ENCODE measurements around the gene DICER1. TPM values are rescaled to one million over a fixed set of nuclear protein-coding genes. Genes with fewer than 3 reads are reported as not detected.

The DICER1 gene
- total and polyA plus RNA-seq, 2 experiments from 2014 or later, result 21.4 to 59.2 TPM

DNA sequence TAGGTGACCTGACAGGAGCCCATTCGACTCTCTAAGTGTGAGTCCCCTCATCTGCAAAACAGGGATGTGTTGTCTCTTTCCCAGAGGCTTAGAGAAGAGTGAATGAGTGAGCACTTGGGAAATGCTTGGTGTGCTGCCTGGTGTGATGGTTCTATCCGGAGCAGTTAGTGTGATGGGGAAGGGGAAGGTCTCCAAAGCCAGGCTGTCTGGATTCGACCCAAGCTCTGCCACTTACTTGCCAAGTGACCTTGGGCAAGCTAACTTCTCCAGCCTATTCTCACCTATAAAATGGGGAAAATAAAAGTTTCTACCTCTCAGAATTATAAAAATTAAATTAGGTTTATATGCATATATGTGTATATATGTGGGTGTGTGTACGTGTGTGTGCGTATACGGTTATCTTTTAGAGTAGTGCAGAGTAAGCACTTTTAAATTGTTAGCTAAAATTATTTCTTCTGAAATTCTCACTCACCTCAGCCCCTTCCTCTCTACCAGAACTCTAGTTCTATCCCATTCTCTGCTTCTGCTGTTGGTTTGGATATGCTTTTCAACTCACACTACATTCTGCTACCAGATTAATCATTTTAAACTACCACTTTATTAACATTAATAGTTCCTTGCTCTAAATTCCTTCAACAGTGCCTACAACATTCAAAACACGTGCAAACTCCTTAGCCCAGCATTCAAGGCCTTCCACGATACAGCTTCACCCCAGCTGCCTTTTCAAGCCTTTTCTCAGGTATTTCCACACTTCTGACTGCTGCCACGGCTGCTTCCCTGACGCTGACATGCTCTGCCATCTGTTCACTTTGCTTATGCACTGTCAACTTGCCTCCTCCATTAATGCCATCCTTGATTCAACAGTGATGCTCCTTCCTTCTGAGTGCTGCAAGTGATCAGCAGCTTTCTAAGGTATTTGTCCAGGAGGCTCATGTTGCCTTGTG, 55.3 kb downstream of the DICER1 start:
- peaks cover 40% of the 10 kb centered on the region for H3K36me3 ChIP-seq (ENCODE audit: insufficient read depth)
- H3K4me2 ChIP-seq, result no peak overlapping the region
- H3K4me3 ChIP-seq, result no peak overlapping the region
- no peak overlapping the region for H3K27ac ChIP-seq (ENCODE audit: low read depth)
- no peak for ATAC-seq
- no peaks in the 10 kb centered on the region for H3F3A ChIP-seq (replicated peaks; ENCODE audit: low read depth)
- no peak overlapping the region for H3K27ac Mint-ChIP-seq
- H3K9me2 ChIP-seq (ENCODE audit: insufficient read depth), result no peaks in the 10 kb centered on the region
- no peaks in the 10 kb centered on the region for H3K4me1 ChIP-seq (ENCODE audit: insufficient read depth)
- DNase-seq (ENCODE audit: low spot score), result no peak
- 0 out of 2 replicates have a peak, but pooled peaks cover 9% of the 10 kb centered on the region for H3K79me2 ChIP-seq (replicated peaks; ENCODE audit: insufficient read depth)
- peaks cover 8% of the 10 kb centered on the region; the same call in 2 of the 3 replicates for H3K4me1 Mint-ChIP-seq
- no peaks in the 10 kb centered on the region; the same call in 1 of the 2 replicates for H4K20me1 ChIP-seq (replicated peaks; ENCODE audit: insufficient read depth)
- no peaks in the 10 kb centered on the region for H3K27me3 ChIP-seq (ENCODE audit: insufficient read depth)
- H2AFZ ChIP-seq, result no peak overlapping the region
- no peaks in the 10 kb centered on the region for H3K27me3 Mint-ChIP-seq (ENCODE audit: insufficient read depth, low read depth, poor library complexity)
- H3K9me3 Mint-ChIP-seq, result no peaks in the 10 kb centered on the region; the same call in 2 of the 3 replicates
- no peak for TF ChIP-seq STAT1 (IDR thresholded peaks at IDR 0.05; ENCODE audit: unreplicated experiment)
- TF ChIP-seq, protein P1, sequence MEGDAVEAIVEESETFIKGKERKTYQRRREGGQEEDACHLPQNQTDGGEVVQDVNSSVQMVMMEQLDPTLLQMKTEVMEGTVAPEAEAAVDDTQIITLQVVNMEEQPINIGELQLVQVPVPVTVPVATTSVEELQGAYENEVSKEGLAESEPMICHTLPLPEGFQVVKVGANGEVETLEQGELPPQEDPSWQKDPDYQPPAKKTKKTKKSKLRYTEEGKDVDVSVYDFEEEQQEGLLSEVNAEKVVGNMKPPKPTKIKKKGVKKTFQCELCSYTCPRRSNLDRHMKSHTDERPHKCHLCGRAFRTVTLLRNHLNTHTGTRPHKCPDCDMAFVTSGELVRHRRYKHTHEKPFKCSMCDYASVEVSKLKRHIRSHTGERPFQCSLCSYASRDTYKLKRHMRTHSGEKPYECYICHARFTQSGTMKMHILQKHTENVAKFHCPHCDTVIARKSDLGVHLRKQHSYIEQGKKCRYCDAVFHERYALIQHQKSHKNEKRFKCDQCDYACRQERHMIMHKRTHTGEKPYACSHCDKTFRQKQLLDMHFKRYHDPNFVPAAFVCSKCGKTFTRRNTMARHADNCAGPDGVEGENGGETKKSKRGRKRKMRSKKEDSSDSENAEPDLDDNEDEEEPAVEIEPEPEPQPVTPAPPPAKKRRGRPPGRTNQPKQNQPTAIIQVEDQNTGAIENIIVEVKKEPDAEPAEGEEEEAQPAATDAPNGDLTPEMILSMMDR (conservative IDR thresholded peaks at IDR 0.05; ENCODE audit: low read depth in 2 of 2), result no peak
- TF ChIP-seq, protein P2, sequence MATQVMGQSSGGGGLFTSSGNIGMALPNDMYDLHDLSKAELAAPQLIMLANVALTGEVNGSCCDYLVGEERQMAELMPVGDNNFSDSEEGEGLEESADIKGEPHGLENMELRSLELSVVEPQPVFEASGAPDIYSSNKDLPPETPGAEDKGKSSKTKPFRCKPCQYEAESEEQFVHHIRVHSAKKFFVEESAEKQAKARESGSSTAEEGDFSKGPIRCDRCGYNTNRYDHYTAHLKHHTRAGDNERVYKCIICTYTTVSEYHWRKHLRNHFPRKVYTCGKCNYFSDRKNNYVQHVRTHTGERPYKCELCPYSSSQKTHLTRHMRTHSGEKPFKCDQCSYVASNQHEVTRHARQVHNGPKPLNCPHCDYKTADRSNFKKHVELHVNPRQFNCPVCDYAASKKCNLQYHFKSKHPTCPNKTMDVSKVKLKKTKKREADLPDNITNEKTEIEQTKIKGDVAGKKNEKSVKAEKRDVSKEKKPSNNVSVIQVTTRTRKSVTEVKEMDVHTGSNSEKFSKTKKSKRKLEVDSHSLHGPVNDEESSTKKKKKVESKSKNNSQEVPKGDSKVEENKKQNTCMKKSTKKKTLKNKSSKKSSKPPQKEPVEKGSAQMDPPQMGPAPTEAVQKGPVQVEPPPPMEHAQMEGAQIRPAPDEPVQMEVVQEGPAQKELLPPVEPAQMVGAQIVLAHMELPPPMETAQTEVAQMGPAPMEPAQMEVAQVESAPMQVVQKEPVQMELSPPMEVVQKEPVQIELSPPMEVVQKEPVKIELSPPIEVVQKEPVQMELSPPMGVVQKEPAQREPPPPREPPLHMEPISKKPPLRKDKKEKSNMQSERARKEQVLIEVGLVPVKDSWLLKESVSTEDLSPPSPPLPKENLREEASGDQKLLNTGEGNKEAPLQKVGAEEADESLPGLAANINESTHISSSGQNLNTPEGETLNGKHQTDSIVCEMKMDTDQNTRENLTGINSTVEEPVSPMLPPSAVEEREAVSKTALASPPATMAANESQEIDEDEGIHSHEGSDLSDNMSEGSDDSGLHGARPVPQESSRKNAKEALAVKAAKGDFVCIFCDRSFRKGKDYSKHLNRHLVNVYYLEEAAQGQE (IDR thresholded peaks at IDR 0.05; ENCODE audit: unreplicated experiment), result no peak
- TF ChIP-seq EZH2 (IDR thresholded peaks at IDR 0.05; ENCODE audit: low read depth, unreplicated experiment), result no peak
- TF ChIP-seq, protein P3, sequence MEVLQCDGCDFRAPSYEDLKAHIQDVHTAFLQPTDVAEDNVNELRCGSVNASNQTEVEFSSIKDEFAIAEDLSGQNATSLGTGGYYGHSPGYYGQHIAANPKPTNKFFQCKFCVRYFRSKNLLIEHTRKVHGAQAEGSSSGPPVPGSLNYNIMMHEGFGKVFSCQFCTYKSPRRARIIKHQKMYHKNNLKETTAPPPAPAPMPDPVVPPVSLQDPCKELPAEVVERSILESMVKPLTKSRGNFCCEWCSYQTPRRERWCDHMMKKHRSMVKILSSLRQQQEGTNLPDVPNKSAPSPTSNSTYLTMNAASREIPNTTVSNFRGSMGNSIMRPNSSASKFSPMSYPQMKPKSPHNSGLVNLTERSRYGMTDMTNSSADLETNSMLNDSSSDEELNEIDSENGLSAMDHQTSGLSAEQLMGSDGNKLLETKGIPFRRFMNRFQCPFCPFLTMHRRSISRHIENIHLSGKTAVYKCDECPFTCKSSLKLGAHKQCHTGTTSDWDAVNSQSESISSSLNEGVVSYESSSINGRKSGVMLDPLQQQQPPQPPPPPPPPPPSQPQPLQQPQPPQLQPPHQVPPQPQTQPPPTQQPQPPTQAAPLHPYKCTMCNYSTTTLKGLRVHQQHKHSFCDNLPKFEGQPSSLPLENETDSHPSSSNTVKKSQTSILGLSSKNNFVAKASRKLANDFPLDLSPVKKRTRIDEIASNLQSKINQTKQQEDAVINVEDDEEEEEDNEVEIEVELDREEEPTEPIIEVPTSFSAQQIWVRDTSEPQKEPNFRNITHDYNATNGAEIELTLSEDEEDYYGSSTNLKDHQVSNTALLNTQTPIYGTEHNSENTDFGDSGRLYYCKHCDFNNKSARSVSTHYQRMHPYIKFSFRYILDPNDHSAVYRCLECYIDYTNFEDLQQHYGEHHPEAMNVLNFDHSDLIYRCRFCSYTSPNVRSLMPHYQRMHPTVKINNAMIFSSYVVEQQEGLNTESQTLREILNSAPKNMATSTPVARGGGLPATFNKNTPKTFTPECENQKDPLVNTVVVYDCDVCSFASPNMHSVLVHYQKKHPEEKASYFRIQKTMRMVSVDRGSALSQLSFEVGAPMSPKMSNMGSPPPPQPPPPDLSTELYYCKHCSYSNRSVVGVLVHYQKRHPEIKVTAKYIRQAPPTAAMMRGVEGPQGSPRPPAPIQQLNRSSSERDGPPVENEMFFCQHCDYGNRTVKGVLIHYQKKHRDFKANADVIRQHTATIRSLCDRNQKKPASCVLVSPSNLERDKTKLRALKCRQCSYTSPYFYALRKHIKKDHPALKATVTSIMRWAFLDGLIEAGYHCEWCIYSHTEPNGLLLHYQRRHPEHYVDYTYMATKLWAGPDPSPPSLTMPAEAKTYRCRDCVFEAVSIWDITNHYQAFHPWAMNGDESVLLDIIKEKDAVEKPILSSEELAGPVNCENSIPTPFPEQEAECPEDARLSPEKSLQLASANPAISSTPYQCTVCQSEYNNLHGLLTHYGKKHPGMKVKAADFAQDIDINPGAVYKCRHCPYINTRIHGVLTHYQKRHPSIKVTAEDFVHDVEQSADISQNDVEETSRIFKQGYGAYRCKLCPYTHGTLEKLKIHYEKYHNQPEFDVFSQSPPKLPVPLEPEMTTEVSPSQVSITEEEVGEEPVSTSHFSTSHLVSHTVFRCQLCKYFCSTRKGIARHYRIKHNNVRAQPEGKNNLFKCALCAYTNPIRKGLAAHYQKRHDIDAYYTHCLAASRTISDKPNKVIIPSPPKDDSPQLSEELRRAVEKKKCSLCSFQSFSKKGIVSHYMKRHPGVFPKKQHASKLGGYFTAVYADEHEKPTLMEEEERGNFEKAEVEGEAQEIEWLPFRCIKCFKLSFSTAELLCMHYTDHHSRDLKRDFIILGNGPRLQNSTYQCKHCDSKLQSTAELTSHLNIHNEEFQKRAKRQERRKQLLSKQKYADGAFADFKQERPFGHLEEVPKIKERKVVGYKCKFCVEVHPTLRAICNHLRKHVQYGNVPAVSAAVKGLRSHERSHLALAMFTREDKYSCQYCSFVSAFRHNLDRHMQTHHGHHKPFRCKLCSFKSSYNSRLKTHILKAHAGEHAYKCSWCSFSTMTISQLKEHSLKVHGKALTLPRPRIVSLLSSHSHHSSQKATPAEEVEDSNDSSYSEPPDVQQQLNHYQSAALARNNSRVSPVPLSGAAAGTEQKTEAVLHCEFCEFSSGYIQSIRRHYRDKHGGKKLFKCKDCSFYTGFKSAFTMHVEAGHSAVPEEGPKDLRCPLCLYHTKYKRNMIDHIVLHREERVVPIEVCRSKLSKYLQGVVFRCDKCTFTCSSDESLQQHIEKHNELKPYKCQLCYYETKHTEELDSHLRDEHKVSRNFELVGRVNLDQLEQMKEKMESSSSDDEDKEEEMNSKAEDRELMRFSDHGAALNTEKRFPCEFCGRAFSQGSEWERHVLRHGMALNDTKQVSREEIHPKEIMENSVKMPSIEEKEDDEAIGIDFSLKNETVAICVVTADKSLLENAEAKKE (CRISPR knock-in tag; IDR thresholded peaks at IDR 0.05), result no peak
- no peak for TF ChIP-seq ZNF114 (CRISPR knock-in tag; IDR thresholded peaks at IDR 0.05)
- TF ChIP-seq ZNF331 (CRISPR knock-in tag; IDR thresholded peaks at IDR 0.05; ENCODE audit: low read depth), result no peak
- TF ChIP-seq NANOG (IDR thresholded peaks at IDR 0.05; ENCODE audit: borderline replicate concordance), result no peak
- no peak for TF ChIP-seq EZH2phosphoT487 (IDR thresholded peaks at IDR 0.05; ENCODE audit: unreplicated experiment)
- no peak for TF ChIP-seq CREB1 (CRISPR knock-in tag; IDR thresholded peaks at IDR 0.05; ENCODE audit: low read depth)
- no peak for TF ChIP-seq JUNB (IDR thresholded peaks at IDR 0.05; ENCODE audit: unreplicated experiment)
- no peak for TF ChIP-seq POLR2AphosphoS5 (IDR thresholded peaks at IDR 0.05; ENCODE audit: low read depth)
- TF ChIP-seq, protein P4, sequence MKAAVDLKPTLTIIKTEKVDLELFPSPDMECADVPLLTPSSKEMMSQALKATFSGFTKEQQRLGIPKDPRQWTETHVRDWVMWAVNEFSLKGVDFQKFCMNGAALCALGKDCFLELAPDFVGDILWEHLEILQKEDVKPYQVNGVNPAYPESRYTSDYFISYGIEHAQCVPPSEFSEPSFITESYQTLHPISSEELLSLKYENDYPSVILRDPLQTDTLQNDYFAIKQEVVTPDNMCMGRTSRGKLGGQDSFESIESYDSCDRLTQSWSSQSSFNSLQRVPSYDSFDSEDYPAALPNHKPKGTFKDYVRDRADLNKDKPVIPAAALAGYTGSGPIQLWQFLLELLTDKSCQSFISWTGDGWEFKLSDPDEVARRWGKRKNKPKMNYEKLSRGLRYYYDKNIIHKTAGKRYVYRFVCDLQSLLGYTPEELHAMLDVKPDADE (IDR thresholded peaks at IDR 0.05), result no peak
- peaks cover 36% of the 10 kb centered on the region for H3K36me3 Mint-ChIP-seq (ENCODE audit: low read depth)
- H3K4me3 Mint-ChIP-seq, result no peak overlapping the region
